PC-3 (cell line): ENCODE results near the gene EEIG1. TPM values are rescaled to one million over a fixed set of nuclear protein-coding genes. Genes with fewer than 3 reads are reported as not detected.

Source experiments
- ATAC-seq: fragments of 200-7000 bp; cut with Tn5 transposase; 2 replicates; pipeline ENCODE4 v1.9.1; 2020; ENCODE audit warnings: mild to moderate bottlenecking, moderate library complexity
- BruUV-seq: library from RNA; stranded (reverse); fragments of 400-500 nt; replicated peaks from 2 replicates; lab custom pipeline; 2021; lab: Mats Ljungman, UMichigan
- CTCF ChIA-PET: fragments of 300-600 bp; sonication (Branson Sonifier 250); formaldehyde crosslinking; loops from one replicate; lab custom pipeline; 2022; ENCODE audit warnings: antibody characterized with exemption; lab: Charles Lee
- POLR2A ChIA-PET: fragments of 300-600 bp; sonication (Branson Sonifier 250); formaldehyde crosslinking; loops from one replicate; lab custom pipeline; 2022; ENCODE audit warnings: antibody characterized with exemption; ENCODE audit not compliant: unreplicated experiment; lab: Charles Lee
- DNase-seq: peaks from one replicate; pipeline ENCODE4 v3.0.0-alpha.2; 2015
- H2AFZ ChIP-seq: fragments of 300-600 bp; sonication (generic); 2 replicates; pipeline ENCODE4 v1.6.0; 2016; ENCODE audit warnings: antibody characterized with exemption, low read length
- H3F3A ChIP-seq: fragments of 300-600 bp; sonication (generic); one replicate; pipeline ENCODE4 v1.6.0; 2017; ENCODE audit warnings: antibody characterized with exemption, low read length, control low read depth, mild to moderate bottlenecking; ENCODE audit not compliant: unreplicated experiment
- H3K27ac ChIP-seq: fragments of 300-600 bp; sonication (generic); 2 replicates; pipeline ENCODE4 v1.5.1; 2016; ENCODE audit warnings: mild to moderate bottlenecking, low read length
- H3K27me3 ChIP-seq: fragments of 300-600 bp; sonication (generic); 2 replicates; pipeline ENCODE4 v1.6.1; 2016; ENCODE audit warnings: low read length, mixed read lengths
- H3K36me3 ChIP-seq: fragments of 300-600 bp; sonication (generic); 2 replicates; pipeline ENCODE4 v1.6.1; 2016; ENCODE audit warnings: low read depth, mixed run types, low read length, mixed read lengths
- H3K4me1 ChIP-seq: fragments of 300-600 bp; sonication (generic); 2 replicates; pipeline ENCODE4 v1.5.1; 2016; ENCODE audit warnings: low read length; ENCODE audit not compliant: insufficient read depth
- H3K4me2 ChIP-seq: fragments of 300-600 bp; sonication (generic); 2 replicates; pipeline ENCODE4 v1.6.0; 2016; ENCODE audit warnings: low read length
- H3K4me3 ChIP-seq: fragments of 300-600 bp; sonication (generic); 2 replicates; pipeline ENCODE4 v1.5.1; 2016; ENCODE audit warnings: mild to moderate bottlenecking, low read length, mixed read lengths
- H3K79me2 ChIP-seq: fragments of 300-600 bp; sonication (generic); 2 replicates; pipeline ENCODE4 v1.6.1; 2017; ENCODE audit warnings: low read length, mixed read lengths
- H3K9ac ChIP-seq: fragments of 300-600 bp; sonication (generic); 2 replicates; pipeline ENCODE4 v1.6.0; 2016; ENCODE audit warnings: mild to moderate bottlenecking, low read length
- H3K9me2 ChIP-seq: fragments of 300-600 bp; sonication (generic); replicated peaks from 2 replicates; pipeline ENCODE4 v1.6.1; 2016; ENCODE audit warnings: mixed run types, low read length, mixed read lengths
- H3K9me3 ChIP-seq: fragments of 300-600 bp; sonication (generic); 2 replicates; pipeline ENCODE4 v1.6.1; 2016; ENCODE audit warnings: low read length, mixed read lengths
- H4K20me1 ChIP-seq: fragments of 300-600 bp; sonication (generic); 2 replicates; pipeline ENCODE4 v1.6.1; 2016; ENCODE audit warnings: low read length, mixed read lengths
- EZH2 ChIP-seq: fragments of 300-600 bp; sonication (generic); IDR thresholded peaks from one replicate; pipeline ENCODE4 v1.6.1; 2017; ENCODE audit warnings: antibody characterized with exemption, mild to moderate bottlenecking, low read length; ENCODE audit not compliant: unreplicated experiment
- EZH2phosphoT487 ChIP-seq: fragments of 300-600 bp; sonication (generic); IDR thresholded peaks from 2 replicates; pipeline ENCODE4 v1.6.1; 2018; ENCODE audit warnings: mild to moderate bottlenecking, antibody characterized with exemption, low read length, borderline replicate concordance
- intact Hi-C: fragments of 100-400 bp; cut with micrococcal nuclease; formaldehyde crosslinking; loops from 2 replicates; pipeline ENCODE4 v1.9.0; 2023
- total RNA-seq: library from RNA; depleted of rRNA; stranded (reverse); fragments of >200 nt; gene quantifications from 2 replicates; pipeline ENCODE4 v1.2.3, GENCODE V29; 2014
- TF ChIP-seq, protein P1 (sequence below): fragments of 300-600 bp; sonication (generic); conservative IDR thresholded peaks from 2 replicates; pipeline ENCODE4 v1.5.1; 2017; ENCODE audit warnings: antibody characterized with exemption, low read depth, mild to moderate bottlenecking, low read length

The EEIG1 gene
- total RNA-seq, 1 experiment from 2014 or later, result 10.8 TPM

DNA sequence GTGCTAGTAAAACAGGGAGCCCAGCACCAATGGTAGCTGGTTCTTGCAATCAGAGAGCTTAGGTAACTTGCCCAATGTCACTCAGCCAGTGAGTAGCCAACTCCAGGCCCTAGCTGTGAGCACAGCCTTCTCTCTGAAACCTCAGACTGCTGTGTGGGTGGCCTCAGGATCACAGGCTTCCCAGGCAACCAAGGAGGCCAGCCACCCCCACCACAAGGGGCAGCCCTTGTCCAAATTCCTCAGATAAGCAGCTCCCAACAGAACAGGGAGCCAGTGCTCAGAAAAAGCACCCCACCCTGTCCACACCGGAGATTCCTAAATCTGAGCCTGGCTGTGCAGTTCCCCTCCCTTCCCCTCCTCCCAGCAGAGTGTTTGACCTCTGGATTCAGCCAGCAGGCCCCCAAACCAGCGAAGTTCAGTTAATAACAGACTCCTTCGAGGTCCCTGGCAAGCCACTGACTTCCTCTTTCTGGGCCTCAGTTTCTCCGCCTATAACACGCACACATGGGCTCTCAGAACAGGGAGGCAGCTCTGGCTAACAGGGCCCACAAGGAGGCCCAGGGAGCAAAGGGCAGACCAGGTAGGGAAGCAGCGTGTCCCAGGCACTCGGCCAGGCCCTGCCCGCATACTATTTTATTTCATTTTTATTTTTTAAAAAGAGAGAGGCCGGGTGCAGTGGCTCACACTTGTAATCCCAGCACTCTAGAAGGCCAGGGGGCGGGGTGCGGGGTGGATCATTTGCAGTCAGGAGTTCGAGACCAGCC is 2.7 kb downstream of the EEIG1 start:
- H3K9ac ChIP-seq, result peak overlapping the region; percentile 23; the same call in 1 of the 2 replicates
- no peaks in the 10 kb centered on the region for H3F3A ChIP-seq
- peak overlapping the region; percentile 95 for H3K4me3 ChIP-seq
- no peaks in the 10 kb centered on the region for H3K9me3 ChIP-seq
- H3K4me2 ChIP-seq, result peak overlapping the region; percentile 82
- BruUV-seq, result no TSS peak
- H4K20me1 ChIP-seq, result peaks cover 18% of the 10 kb centered on the region; the same call in 1 of the 2 replicates
- TF ChIP-seq EZH2phosphoT487 (no peak), EZH2 (no peak)
- TF ChIP-seq, protein P1, sequence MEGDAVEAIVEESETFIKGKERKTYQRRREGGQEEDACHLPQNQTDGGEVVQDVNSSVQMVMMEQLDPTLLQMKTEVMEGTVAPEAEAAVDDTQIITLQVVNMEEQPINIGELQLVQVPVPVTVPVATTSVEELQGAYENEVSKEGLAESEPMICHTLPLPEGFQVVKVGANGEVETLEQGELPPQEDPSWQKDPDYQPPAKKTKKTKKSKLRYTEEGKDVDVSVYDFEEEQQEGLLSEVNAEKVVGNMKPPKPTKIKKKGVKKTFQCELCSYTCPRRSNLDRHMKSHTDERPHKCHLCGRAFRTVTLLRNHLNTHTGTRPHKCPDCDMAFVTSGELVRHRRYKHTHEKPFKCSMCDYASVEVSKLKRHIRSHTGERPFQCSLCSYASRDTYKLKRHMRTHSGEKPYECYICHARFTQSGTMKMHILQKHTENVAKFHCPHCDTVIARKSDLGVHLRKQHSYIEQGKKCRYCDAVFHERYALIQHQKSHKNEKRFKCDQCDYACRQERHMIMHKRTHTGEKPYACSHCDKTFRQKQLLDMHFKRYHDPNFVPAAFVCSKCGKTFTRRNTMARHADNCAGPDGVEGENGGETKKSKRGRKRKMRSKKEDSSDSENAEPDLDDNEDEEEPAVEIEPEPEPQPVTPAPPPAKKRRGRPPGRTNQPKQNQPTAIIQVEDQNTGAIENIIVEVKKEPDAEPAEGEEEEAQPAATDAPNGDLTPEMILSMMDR, result 0 out of 2 replicates have a peak, but pooled peaks have one; percentile 7
- H3K27me3 ChIP-seq, result no peaks in the 10 kb centered on the region
- no peaks in the 10 kb centered on the region for H3K36me3 ChIP-seq
- POLR2A ChIA-PET, result no interaction called here
- H3K9me2 ChIP-seq, result no peaks in the 10 kb centered on the region
- CTCF ChIA-PET, result no interaction called here
- peaks cover 73% of the 10 kb centered on the region for H3K79me2 ChIP-seq
- peak; percentile 36 for DNase-seq
- H2AFZ ChIP-seq, result no peak overlapping the region
- ATAC-seq, result no peak
- peaks cover 20% of the 10 kb centered on the region for H3K4me1 ChIP-seq
- H3K27ac ChIP-seq, result no peak overlapping the region
- intact Hi-C loops, result loop anchor here (2.0 kb wide), 1 partner anchor 35 kb away; no protein-coding TSS in a partner anchor

DNA sequence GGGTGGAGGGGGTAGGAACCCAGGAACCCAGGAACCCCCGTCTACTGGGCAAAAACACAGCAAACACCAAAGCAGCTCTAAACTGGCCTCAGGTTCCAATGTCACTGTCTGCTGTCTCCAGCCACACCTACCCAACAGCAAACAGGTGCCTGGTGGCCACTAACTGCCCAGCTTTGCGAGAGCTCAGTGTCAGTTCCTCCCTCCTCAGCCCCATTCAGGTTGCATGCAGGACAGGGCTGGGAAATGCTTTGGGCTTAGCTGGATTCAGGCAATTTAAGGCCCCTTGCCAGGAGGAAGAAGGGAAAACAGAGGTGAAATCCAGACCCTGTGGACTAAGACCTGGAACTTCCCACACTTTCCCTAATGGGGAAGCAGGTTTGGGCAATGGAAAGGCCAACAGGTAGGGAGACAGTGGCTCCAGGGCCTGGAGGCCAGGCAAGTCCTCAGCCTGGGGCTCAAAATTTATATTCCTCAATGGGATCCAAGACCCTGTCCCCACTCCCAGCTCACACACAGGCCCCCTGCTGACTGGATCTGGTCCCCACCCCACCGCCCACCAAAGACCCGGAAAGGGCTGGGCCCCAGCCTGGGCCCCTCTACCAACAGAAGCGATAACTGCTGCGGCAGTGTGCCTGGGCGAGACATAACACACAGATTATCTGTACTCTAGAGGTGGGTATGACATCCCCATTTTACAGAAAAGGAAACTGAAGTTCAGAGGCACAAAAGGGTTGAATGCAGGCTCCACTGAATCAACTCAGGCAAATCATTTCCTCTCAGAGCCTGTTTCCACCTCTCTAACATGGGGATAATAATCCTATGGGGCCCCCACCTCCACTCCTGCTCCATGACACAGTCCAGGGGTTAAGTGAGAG is 3.5 kb downstream of the EEIG1 start:
- CTCF ChIA-PET, result interaction anchor here (0.5 to 0.6 kb wide), 2 partner anchors 45 to 58 kb away, joined by 3 to 13 read pairs; no protein-coding TSS in a partner anchor
- H3K9ac ChIP-seq, result no peak overlapping the region

More for the DNA sequence above, 3.5 kb downstream of the EEIG1 start:
- TF ChIP-seq EZH2, result no peak
- TF ChIP-seq EZH2phosphoT487, result no peak
- TF ChIP-seq, protein P1, result no peak
- Histone ChIP-seq H3K27me3 (no peaks in the 10 kb centered on the region), H3K4me2 (peak overlapping the region; percentile 82), H4K20me1 (peaks cover 19% of the 10 kb centered on the region; the same call in 1 of the 2 replicates), H3K36me3 (no peaks in the 10 kb centered on the region), H3K9me2 (no peaks in the 10 kb centered on the region), H3K79me2 (peaks cover 81% of the 10 kb centered on the region), H3K4me3 (peak overlapping the region; percentile 95), H3K4me1 (peaks cover 20% of the 10 kb centered on the region), H2AFZ (no peak overlapping the region), H3K9me3 (no peaks in the 10 kb centered on the region), H3K27ac (no peak overlapping the region), H3F3A (no peaks in the 10 kb centered on the region)
- intact Hi-C loops, result no loop called here
- POLR2A ChIA-PET, result no interaction called here
- DNase-seq, result no peak
- no TSS peak for BruUV-seq
- no peak for ATAC-seq
